Ovary (tissue), 3 donors: Measurements from ENCODE around the gene UNKL.

Source experiments
- CTCF ChIP-seq, 3 donors: fragments of 450-650 bp in 2 of 3; fragments of 200-600 bp in 1 of 3; IDR thresholded peaks; one replicate each; pipeline versions ENCODE4 v1.5.1 to v1.8.0; 2016 to 2022; ENCODE audit warnings: antibody characterized with exemption in 3 of 3, mild to moderate bottlenecking in 1 of 3
- EP300 ChIP-seq: sonication (generic); formaldehyde crosslinking; IDR thresholded peaks from one replicate; pipeline ENCODE4 v1.6.1; 2017; ENCODE audit warnings: antibody characterized with exemption
- POLR2A ChIP-seq: fragments of 450-650 bp; IDR thresholded peaks from one replicate; pipeline ENCODE4 v1.6.1; 2017; ENCODE audit warnings: antibody characterized with exemption, mild to moderate bottlenecking, moderate library complexity
- donor health status: DM: no; HTN: no; CAD: no.

DNA sequence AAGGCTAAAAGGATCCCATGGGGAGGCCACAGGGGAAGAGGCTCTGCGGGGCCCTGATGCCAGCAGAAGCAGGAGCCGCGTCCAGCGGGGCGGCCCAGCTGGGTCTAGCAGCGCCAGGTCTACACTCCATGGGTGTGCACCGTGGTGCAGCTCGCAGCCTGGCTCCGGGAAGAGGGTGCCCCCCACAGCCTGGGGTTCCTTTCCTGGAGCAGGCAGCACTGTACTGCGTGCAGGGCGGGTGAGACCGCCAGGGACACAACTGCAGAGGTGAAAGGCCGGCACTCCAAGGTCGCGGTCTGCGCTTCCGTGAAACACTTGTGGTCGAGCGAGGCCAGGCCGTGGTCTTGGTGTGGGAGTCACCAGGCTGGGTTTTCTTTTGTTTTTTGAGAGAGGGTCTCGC lies 36.3 kb upstream of the UNKL start:
- TF ChIP-seq CTCF (IDR thresholded peaks at IDR 0.05) (no peak), EP300 (no peak), POLR2A (no peak)
